Stimulated activated CD8-positive, alpha-beta memory T cell treated with anti-CD3 and anti-CD28 coated beads, Interleukin-4, amount 100 ng/mL, for 48 hours (primary cell): ENCODE data around the gene GGNBP2.

ENCODE experiments used
- DNase-seq: peaks from one replicate; pipeline ENCODE4 v3.0.0-alpha.2; 2020

GGNBP2 gene

DNA sequence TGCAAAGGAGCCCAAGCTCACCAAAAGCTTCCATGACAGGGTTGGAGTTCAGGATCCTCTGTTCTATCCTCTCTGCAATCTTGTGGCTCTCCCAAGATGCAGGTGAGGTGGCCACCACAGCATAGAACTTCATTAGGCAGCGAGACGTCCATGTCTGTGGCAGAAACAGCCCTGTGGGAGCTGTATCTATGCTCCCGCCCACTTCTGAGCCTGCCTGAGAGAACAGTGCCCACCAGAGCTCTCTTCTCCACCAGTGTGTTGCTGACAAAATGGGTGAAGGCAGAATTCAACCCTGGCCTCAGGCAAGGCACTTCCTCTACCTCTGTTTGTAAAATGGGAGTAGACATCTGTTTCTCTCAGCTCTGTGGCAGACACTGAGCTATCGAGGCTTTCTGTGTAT, 28.9 kb upstream of the GGNBP2 start:
- DNase-seq, result no peak

GRCh38 chr17:36523113-36523512, 21.6 kb upstream of the GGNBP2 start:
- DNase-seq, result no peak

- DNase-seq, result no peak
Measured at GRCh38 chr17:36524428-36524876, 20.3 kb upstream of the GGNBP2 start.

- no peak for DNase-seq
Measured at GRCh38 chr17:36525113-36525512, 19.6 kb upstream of the GGNBP2 start.

DNA sequence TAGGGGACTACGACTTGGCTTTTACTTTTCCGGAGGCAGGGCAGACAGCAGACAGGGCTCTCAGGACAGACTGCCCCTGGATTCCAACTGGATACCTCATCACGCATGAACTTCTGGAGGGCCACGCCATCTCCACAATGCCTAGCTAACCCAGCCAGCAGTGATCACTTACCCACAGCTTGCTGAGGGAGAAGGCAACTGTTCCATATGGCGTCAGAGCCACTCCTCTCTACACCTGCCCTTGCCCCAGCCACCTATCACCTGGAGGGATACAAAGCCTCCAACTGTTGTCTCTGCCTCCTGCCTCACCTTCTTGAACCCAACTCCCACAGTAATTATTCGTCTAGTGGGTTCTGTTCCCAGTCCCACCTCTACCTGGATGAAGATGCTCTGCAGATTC, 18.8 kb upstream of the GGNBP2 start:
- no peak for DNase-seq

DNA sequence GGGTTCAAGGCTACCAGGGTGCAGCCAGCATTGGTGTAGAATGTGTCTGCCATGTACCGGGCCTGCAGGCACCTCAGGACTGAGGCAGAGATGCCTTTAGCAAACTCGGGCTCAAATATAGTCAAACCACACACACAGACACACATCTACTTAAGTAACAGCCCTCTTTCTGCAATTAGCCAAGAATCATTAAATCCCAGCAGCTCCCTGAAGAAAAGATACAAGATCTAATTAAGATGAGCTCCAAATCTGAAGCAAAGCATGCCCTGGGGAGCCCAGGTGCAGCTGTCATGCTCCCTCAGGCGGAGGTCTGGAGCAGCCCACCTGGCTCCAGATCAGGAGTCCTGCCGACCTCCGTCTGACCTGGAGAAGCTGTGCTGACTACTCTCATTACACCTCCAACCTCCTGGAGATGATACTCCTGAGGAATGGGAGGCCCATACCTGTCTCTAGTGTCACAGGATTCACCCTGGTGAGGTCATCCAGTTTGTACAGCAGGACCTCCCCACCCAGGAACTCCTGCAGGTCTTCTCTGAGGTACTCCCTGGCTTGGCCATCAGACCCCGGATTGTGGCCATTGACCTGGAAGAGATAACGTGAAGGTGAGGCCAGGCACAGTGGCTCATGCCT, 17.0 kb upstream of the GGNBP2 start:
- DNase-seq, result no peak

GRCh38 chr17:36529121-36529520, 15.6 kb upstream of the GGNBP2 start:
- DNase-seq, result no peak

DNA sequence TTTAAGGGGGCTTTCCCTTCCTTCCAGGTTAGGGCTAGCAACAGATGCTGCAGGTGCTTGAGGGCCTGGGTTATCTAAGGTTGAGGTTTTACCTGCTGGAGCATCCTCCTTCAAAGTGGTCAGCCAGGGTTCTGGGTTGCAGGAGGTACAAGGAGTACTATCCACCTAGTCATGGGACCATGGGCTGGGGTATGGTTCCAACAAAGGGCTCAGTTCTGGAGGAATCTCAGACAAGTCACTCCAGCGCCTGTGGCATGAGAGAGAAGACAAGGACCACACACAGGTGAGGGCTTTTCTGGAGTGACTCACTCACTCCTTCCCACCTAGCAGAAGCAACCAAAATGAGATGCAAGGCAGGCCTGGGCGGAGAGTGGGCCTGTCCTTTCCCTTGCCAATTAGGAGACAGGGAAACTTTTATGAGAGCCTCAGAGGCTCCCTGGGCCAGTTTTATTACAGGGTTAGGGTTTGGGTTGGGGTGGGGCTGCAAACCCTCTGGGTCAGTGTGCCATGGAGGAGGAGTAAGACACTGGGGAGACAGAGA, 12.2 kb upstream of the GGNBP2 start:
- DNase-seq, result no peak

DNA sequence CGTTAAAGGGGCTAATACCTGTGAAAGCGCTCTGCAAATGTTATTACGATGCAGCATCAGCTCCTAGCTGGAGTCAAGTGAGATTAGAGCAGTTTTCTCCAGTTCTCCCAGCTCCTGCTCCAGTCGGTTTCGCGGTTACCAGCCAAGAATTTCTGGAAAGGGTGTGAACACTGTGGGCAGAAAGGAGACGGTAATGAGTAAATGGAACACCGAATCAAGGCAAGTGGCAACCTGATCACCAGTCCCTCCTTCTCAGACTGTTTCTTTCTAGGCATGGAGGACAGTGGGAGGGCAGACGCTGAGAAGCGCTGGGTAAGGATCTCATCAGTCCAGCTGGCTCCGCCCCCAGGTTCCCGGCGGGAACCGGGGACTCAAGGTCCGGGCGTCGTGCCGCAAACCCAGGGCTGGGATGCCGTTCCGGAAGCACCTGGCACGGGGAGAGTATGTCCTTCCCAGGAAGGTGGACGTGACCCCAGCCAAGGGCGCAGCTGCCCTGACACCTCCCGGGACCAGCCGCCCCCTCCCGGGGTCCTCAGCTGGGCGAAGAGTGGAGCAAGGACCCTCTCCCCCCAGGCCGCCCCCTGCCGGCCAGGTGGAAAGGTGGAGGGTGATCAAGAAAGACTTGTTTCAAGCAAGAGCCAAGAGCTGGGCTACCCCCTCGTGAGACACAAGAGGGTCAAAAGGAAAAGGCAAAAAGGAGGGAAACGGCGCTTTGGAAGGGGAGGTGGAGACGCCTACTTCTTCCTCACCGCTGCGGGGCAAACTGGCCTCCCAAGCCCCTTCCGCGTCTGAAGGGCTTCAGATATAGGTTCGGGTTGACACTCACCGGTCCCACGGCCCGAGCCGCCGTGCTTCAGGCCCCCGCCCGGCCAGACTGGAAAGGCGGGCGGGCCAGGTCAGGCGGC, 10.5 kb upstream of the GGNBP2 start:
- DNase-seq, result peak; percentile 70

GRCh38 chr17:36534840-36535668, 9.7 kb upstream of the GGNBP2 start, which contains the start of the genes MYO19 and PIGW:
TSS of gene MYO19 (minus strand) at chr17:36534868. CDS start at chr17:36532538, 2,330 bp downstream.
TSS of gene PIGW (plus strand) at chr17:36534987. CDS start at chr17:36537102, 2,115 bp downstream.
- peak; percentile 89 for DNase-seq

- DNase-seq, result no peak
Measured at GRCh38 chr17:36535669-36536081, 9.0 kb upstream of the GGNBP2 start.

DNA sequence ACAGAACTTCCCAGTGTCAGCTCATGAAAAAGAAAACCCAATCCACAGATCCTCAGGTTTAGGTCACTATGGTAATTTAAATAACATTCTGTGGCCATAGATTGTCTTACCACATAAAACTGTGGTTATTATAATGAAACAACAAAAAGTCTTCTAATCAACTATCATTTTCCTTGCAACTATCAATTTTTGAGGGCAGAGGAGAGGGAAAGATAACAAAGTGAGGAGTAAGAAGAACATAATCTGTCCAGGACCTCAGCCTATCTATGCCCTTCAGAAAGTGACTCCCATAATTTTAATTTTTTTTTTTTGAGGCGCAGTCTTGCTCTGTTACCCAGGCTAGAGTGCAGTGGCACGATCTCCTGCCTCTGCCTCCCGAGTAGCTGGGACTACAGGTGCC, 4.0 kb upstream of the GGNBP2 start:
- DNase-seq, result no peak

- no peak for DNase-seq
Measured at GRCh38 chr17:36542755-36543154, 2.0 kb upstream of the GGNBP2 start.

DNA sequence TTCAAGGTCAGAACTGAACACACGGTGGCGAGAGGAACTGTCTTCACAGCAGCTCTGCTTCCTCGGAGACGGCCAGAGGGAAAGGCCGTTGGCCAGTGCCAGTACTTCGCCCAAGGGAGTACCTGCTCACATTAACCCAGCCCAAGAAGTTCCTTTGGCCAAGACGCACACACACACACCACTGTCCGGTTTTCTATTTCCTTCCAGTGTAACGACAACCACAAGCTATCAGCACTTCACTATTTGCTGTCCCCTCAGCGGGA, 744 bp upstream of the GGNBP2 start:
- DNase-seq, result no peak

- no peak for DNase-seq
Measured at GRCh38 chr17:36545077-36545464, 352 bp downstream of the GGNBP2 start.

DNA sequence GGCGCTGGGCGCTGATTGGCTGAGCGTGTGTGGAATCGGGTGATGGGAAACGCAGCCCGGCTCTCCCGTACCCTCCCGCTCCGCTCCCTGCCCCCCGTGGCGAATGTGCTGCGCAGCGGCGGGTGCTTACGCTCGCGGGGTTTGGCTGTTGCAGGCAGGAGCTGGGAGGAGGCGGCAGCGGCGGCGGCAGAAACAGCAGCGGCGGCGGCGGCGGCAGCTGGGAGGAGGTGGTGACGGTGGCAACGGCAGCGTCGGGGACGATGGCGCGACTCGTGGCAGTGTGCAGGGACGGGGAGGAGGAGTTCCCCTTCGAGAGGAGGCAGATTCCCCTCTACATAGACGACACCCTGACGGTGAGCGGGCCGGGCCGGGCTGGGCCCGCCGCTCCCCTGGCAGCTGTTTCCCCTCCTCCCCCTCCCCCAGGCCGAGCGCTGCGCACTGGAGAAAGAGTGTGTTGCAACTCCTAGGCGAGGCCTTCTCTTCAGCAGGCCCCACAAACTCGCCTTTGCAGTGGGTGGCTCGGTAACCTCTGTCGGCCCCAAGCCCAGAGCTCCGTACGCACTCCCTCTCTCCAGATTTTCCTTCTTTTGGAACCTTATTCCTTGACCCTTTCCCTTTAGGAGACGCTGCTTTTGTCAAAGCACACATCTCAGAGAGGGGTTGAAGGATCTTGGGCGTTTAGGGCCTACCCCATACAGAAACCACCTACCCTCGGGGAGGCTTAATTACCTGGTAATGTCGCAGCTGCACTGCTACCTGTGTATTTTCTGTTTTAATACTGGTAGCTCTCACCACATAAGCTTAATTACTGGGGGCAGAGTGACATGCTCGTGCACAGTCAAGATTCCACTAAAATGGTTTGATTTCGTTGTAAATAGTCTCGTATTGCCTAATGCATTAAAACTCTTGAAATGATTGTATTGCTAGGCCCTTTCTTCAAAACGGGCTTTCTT, 1.0 kb downstream of the GGNBP2 start:
- peak; percentile 97 for DNase-seq

GRCh38 chr17:36546418-36547093, 1.8 kb downstream of the GGNBP2 start:
- DNase-seq, result no peak

DNA sequence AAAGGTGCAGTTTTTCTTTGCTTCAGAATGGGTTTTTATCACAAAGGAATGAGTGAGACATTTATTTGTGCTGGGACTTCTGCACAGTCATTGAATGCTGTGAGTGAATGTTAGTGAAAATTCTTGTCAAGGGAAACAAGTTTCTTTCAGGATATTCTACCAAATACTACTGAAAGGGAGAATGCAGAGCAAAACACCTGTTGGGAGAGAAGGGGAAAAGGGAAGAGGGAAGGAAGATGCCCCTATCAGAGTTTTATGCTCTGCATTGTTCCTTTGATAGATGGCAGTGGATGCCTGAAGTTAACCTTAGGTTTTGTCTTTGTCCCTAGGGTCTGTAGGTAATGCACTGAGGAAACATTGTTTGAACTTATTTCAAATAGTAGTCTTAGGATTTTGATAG, 3.1 kb downstream of the GGNBP2 start:
- DNase-seq, result no peak

GRCh38 chr17:36550491-36551417, 6.0 kb downstream of the GGNBP2 start:
- DNase-seq, result no peak

DNA sequence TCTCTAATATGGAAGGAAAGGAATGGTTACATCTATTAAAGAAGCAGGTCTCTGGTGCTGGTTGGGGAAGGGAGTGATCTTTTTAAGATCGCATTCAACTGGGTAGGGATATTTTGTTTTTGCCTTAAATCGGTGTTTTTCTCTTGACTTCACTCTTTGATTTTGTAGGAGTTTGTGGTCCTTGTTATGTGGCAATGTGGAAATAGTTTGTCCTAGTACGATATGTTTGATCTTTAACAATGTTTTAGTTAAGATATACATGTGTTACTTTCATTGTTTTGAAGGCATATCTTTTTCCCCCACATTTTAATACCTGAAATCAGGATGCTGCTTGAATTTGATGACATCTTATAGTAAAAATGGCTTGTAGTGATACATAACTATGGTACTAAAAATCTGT, 8.7 kb downstream of the GGNBP2 start:
- no peak for DNase-seq
